GM18873 (cell line): Measurements from ENCODE around the gene PEX10.

Experiments used
- ATAC-seq: cut with Tn5 transposase; IDR thresholded peaks from one replicate; pipeline ENCODE4 v1.9.1; 2021; ENCODE audit warnings: mild to moderate bottlenecking, moderate library complexity, moderate number of reproducible peaks; ENCODE audit not compliant: unreplicated experiment, low FRiP score

Gene PEX10

DNA sequence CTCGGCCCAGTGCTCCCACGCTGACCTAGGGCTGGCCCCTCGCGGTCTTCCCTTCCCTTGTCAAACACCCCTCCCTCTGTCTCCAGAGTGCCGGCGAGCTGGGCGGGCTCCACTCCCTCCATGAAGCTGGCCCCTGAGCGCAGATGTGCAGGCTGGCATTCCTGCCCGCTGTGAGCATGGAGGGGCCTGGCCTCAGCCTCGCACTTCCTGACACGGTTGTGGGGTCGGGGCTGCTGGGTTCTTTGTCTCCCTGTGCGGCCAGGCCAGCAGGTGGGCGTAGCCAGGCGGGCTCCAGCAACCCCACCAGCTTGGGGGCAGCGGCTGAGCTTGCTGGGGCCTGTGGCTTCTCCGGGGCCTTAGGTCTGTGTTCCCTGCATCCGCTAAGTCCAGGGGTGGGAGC is 14.2 kb upstream of the PEX10 start:
- no peak for ATAC-seq

DNA sequence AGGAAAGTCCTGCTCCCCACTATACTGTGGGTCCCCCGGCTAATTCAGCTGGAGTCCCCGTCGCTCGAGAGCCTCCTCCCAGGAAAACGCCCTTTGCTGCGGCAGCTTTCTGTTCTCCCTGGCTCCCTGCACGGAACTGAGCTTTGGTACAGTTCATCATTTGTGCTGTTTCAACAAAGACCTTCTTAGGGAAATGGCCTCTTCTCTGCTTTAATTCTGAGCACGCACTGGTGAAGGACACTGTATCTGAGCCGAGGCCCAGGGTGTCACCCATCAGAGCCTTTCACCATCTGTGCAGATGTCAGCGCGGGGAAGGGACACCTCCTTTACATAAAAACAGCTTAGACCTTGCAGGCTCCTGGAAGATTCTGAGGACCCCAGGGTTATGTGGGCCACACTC is 13.5 kb upstream of the PEX10 start:
- no peak for ATAC-seq

DNA sequence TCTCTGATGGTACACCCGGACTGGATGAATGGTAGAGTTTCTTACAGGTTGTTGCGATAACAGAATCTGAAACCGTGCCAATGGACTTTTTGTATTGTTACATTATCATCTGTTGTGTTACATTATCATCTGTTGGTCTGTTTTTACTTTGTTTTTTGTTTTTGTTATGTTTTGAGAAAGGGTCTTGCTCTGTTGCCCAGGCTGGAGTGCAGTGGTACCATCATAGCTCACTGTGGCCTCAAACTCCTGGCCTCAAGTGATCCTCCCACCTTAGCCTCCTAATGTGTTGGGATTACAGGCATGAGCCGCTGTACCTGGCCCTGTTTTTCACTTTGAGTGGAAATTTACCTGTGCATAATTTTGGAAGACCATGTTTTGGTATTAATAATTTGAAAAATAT is 10.2 kb upstream of the PEX10 start:
- no peak for ATAC-seq

DNA sequence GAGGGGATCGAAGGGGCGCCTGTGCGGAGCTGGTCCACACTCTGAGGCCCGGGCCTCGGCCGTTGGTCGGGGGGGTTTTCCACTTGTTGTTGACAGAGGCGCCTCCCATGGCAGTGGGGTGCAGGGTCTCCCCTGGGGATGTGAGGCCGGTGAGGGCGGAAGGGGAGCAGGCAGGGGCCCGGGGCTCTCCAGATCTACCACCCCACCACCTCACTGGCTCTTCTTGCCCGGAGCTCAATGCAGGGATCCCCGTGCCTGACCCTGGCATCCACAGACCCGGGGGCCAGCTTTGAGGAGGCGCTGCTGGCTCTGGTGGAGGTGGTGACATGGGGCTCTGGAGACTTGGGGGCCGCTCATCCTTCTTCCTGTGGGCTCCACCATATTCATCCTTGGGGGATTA is 7.1 kb upstream of the PEX10 start:
- no peak for ATAC-seq

DNA sequence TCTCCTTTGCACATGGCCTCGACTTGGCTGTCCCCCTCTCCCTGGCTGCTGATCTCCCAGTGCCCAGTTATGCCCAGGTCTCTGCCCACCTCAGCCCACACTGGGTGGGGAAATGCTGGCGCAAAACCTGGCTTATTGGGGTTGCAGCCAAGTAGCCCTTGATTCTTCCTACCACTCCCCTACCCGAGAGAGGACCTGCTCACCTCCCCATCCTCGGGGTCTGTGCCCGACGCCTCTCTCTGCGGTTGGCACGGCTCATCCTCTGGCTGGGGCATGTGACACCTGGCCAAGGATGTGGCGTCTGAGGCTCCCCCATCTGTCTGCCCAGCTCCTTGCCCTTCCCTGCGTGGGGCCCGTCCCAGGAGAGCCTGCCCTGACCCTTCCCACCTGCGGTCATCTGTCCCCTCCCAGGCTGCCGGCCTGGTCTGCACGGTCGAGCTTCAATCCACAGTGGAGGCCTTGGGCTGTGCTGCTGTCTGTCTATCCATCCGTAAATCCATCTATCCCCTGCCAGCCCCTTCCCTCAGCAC is 6.5 kb upstream of the PEX10 start:
- ATAC-seq, result no peak

DNA sequence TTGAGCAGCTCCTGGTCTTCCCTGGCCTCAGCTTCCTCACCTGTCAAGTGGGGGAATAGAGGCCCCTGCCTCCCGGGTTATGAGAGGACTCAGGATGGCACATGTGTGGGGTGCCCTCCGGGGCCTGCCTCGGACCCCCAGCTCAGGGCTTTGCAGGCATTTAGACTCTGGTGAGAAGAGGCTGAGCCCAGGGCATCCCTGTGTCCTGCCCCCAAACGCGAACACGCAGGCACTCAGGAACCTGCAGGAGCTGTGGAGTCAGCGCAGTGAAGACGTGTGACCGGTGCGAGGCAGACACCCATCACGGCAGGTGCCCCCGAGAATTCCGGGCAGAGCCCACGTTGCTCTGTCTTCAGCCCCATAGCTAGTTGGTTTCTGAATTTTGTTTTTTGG is 5.5 kb upstream of the PEX10 start:
- no peak for ATAC-seq

DNA sequence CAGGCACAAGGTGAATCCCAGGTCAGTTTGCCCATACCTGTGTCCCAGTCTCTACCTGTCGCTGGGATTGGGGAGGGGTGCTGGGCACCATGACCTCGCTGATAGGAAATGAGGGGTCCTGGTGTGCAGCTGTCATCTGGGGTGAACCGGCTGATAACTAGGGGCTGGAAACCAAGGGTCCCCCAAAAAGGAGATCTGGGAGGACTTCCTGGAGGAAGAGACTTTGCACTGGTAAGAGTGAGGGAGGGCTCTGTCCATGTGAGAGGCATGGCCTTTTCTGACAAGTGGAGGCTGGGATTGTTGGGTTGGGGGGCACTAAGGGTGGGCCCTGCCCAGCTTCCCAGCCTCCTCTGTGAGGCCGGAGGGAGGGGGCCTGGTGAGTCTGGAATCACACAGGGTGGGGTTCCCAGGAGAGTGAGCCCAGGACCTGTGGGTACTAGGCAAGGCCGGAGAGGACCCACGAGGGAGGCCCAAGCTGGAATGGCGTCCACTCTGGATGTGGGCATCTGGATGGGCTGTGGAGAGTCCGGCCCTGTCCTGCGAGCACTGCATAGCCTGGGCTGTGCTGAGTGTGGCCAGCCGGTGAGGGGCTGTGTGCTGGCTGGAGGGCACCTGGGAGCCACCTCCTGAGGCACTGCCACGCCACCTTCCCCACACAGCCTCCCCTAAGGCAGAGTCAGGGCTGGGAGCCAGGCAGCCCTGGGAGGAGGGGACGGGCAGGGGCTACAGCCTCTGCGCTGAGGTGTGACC is 4.9 kb upstream of the PEX10 start:
- ATAC-seq, result no peak

DNA sequence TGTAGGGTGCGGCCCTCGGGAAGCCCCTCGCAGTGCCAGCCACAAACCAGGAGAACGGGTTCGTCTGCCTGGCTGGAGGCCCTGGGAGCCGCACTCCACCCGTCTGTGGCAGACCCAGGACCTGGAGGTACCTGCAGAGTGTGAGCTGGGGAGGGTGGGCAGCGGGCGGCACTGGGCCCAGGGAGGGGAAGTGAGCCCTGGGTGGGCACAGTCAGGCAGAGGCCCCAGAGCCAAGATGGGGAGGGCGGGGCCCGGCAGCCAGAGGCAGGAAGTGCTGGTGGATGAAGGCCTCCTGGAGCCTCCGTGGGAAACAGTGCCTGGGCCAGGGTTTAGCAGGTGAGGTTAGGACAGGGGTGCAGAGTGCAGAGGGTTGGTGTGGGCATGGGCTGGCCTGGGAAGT is 4.0 kb upstream of the PEX10 start:
- no peak for ATAC-seq

DNA sequence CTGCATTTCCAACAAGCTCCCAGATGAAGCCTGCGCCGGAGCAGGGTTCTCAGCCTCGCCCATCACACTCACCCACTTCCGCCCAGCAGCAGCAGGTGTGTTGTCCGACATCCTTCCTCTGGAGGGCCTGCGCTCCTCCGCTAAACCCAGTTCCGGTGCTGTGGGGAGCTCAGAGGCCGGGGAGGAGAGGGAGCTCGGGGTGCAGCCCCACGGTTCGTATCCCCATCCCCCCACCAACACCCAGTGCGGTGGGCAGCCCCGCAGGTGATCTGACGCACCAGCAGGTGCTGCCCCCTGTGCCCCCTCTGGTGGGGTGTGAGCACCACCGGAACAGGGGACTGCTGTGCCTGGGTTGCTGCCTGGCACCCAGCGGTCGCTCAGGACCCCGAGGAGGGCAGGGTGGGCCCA is 3.4 kb upstream of the PEX10 start:
- no peak for ATAC-seq

DNA sequence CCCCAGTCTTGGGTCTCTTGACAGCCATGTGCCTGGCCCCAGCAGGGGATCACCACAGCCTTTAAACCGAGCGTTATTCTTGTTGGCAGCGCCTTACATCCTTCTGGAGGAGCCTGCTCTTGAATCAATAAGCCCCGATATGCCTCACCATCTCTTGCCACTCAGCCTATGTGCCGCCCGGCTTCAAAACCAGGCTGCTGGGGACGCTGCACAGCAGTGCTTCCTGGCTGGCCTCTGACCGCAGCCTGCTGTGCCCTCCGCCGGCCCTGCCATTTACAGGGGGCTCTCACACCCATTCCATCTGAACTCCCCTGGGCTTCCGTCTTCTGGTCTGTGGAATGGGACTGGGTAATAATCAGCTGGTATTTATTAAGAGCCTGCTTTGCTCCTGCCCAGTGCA is 3.0 kb upstream of the PEX10 start:
- no peak for ATAC-seq

DNA sequence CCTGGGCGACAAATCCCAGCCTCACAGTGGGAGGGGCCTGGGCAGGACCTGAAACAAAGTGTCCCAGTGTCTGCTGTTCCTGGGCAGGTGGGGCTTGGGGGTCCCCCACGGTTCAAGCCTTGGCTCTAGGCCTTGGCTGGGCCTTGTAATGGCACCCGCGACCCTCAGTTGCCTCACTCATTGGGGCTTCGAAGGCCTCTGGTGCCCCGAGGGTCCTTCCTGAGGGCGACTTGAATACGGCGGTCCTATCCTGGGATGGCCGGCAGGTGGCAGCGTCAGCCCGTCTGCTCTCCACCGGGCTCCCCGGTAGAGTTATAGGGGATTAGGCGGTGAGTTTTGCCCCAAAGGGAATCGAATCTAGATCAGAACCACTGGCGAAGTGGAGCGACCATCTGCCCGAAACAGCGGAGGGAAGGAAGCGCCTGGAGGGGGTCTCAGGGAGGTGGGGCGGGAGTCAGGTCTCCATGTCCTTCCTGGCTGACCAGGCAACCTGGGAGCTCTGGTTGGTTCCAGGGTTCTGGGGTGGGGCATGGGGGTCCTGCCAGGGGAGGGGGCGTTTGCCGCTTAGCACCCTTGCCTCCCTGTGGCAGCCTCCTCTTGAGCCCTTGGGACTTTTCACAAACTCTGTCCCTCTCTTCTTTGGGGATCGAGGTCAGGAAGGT is 2.1 kb upstream of the PEX10 start:
- no peak for ATAC-seq

DNA sequence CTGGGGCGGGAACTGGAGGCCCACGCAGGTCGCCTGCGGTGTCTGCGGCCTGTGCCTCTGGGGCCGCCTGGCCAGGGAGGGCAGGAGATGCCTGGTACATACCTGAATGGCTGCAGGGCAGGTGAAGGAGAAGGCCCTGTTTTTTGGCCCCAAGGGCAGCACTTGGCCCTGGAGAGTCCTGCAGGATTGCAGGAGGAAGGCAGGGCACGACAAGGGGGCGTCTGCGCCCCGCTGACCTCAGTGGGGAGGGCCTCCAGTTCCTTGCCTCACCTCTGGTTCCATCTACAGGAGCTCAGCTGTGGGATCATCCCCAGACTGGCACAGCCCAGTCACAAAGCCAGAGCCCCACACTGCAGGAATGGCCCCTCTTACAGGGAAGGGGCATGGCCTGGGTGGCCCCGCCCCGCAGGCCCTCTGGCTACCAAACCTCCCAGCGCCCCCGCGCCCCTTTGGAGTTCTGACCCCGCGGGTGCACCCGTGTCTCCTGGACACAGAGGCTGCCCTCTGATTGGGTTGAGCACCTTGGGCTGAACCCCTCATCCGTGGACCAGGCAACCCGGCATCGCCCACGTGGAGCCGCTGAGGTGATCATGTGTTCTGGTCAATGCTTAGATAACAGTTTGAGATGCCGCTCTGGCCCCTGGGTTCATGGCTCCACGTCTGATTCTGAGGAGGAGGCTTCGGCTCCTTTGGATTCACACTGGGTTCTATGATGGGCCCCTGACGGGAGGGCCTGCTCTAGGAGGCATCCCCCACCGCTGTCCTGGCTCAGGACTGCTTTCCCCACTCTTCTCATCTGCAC is 1.3 kb upstream of the PEX10 start:
- ATAC-seq, result no peak

DNA sequence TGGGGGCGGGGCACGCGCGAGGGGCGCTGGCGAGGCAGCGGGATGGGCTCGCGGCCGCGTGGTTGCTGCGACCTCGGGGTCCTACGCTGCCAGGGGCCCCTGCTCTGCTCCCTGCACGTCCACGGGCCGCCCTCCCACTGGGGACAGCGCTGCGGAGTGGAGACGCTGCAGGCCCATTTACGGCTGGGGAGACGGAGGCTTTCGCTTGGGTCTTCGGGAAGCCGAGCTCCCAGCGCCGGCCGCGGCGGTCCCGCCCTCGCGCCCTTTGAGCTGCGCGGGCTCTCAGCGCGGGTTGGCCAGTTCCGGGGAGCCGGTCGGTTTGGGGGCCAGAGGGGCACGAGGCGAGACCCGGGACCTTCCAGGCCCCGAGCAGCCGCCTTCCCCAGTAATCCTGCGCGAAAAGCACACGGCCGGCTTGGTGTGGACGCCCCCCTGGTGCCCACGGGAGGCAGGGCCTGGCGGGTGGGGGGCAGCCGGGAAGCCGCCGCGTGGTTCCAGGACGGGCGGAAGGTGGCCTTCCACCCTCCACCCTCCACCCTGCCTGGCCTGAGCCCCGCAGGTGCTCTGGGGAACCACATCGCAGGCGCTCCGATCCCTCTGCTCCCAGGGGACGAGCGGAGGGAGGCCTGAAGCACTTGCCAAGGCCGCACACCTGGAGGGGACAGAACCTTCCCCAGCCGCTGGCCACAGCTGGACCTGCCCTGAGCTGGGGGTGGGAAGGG is 570 bp upstream of the PEX10 start:
- peak; percentile 13 for ATAC-seq

DNA sequence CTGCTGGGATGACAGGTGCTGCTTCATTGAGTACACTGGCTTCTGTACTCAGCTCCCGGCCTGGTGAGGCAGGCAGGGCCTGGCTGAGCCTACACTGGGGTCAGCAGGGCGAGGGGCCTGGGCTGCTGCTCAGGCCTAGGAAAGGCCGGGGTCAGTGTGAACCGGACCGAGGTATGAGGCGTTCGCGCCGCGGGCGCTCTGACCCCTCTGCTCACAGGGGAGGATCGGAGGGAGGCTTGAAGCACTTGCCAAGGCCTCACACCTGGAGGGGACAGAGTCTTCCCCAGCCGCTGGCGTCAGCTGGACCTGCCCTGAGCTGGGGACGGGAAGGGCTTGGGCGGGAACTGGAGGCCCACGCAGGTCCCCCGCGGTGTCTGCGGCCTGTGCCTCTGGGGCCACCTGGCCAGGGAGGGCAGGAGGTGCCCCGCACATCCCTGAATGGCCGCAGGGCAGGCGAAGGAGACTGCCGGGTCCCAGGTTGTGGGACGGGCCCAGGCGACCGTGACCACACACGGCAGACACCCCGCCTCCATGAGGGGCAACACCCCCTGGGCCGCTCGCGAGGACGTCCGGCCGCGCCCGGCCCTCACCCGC is 466 bp downstream of the PEX10 start:
- peak; percentile 18 for ATAC-seq

DNA sequence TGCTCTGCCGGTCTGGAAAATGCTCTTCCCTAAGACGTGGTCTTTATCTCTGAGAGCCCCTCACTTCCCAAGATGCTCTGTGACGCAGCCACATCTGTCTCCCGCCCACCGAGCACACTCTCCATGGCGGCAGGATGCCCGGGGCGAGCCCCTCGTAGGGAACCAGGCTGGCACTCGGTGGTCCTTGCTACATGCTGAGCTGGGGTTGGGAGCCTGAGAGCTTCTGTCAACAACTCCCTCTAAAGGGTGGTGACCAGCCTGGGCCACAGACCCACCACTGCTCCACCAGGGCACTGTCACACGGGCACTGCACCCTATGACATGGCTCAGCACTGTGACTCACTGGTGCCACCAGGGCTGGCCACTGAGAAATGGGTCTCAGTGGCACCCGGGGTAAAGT is 2.6 kb downstream of the PEX10 start:
- no peak for ATAC-seq

DNA sequence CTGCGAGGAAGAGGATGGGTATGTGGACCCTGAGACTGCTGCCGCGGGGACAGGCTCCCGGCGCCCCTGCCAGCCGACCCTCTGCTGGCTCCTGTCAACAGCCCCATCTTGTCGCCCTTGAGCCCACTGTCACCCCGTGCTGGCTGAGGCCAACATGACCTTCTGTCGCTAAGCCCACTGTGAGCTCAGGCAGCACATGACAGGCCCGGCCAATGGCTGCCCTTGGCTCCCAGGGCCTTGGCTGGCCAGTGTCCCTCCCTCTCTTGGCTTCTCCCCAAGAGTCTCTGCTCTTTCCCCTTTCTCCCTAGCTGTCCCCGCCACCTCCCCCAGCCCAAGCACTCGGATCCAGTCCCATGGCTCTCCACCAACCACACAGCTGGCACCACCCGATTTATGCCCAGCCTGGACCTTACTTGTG is 3.5 kb downstream of the PEX10 start:
- ATAC-seq, result no peak

DNA sequence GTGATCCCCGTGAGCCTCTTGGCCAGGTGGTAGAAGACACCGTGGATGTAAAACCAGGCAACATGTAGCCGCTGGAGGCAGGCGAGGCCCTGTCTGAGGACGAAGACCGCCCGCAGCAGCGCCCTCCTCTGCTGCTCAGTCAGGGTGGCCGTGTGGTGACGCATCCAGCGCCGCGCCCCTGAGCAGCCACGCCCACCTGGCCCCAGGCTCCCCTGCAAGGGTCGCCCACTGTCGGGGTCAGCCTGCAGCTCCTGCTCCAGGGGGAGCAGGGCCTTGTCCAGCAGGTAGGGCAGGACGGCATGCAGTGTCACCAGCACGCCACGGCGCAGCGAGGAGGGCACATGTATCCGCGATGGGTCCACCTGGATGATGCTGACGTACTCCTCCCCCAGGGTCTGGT is 3.9 kb downstream of the PEX10 start:
- no peak for ATAC-seq

DNA sequence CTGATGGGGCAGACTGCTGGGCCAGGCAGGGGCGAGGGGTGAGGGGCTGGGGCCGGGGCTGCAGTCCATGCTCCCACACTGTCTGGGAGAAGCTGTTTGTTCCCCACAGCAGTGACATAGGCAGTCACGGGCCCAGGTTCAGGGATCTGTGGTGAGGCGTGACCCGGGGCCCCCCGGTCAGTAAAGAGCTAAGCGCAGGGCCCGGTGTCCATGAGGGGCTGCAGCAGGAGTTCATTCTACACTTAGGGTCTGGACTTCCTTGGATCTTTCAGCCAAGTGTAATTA is 4.4 kb downstream of the PEX10 start:
- no peak for ATAC-seq

DNA sequence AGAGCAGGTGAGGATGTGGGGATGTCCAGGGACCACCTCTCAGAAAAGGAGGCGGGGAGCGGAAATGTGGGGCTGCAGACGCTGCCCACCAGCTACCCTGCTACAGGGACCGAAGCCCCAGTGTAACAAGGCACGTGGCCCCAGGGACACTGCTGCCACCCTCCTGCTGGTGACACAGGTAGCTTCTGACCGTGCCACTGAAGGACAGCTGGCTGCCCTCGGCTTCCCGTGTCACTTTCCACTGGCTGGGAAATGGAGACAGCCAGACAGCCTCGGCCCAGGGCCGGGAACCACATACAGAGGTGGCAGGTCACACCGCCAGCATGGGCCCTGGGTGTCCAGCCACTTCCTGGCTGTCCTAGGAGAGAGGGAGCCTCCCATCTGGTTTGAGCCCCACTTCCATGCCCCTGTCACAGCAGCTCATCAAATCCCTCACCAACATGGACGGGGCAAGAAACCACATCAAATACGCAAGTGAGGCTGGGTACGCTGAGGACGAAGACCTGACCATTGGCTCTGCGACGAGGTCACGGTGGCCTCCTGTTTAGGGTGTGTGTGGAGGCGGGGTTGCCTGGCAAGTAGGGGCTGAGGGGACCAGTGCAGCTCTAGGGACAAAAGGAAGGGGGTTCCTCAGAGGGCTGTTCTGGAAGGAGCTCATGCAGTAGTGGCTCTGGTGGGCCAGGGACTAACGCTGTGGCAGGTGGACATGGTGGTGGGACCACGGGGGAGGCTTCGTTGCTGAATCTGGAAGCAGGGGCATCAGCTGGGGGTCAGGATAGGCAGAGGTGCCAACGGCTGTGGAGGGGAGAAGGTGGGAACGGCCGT is 5.0 kb downstream of the PEX10 start:
- no peak for ATAC-seq
